22Rv1 (cell line): ENCODE data around the gene XPNPEP3.

Experiments
- CTCF ChIP-seq: fragments of 450-650 bp; IDR thresholded peaks from 2 replicates; pipeline ENCODE4 v1.5.1; 2017; ENCODE audit warnings: mild to moderate bottlenecking
- ZFX ChIP-seq: fragments of 450-650 bp; IDR thresholded peaks from 2 replicates; pipeline ENCODE4 v1.6.1; 2017; ENCODE audit warnings: antibody characterized with exemption, borderline replicate concordance

GRCh38 chr22:40955571-40955970 is 98.6 kb downstream of the XPNPEP3 start:
- TF ChIP-seq CTCF = no peak
- TF ChIP-seq ZFX = no peak
